HAP-1 (cell line): ENCODE results near the gene ATG12.
A peak's percentile ranks its signal among the peaks of the same experiment; 100 is the strongest.
"Not testable (repeated sequence)": the region's sequence is repeated elsewhere in the genome, so short reads cannot be mapped to it uniquely, and the experiment has no call there.

ENCODE experiments used
- DNase-seq, 2 experiments: peaks; one replicate each; pipeline ENCODE4 v3.0.0-alpha.2; 2016 to 2020; ENCODE audit warnings: low spot score in 2 of 2
- H3K27me3 ChIP-seq: fragments of 250-450 bp; sonication (Bioruptor Pico); 2 replicates; pipeline ENCODE4 v1.5.1; 2020; ENCODE audit warnings: low read depth, mild to moderate bottlenecking, moderate library complexity
- H3K36me3 ChIP-seq: fragments of 250-450 bp; sonication (Bioruptor Pico); replicated peaks from 2 replicates; pipeline ENCODE4 v1.5.1; 2020; ENCODE audit warnings: mild to moderate bottlenecking
- H3K4me1 ChIP-seq: fragments of 250-450 bp; sonication (Bioruptor Pico); 2 replicates; pipeline ENCODE4 v1.5.1; 2020; ENCODE audit warnings: mild to moderate bottlenecking
- H3K4me3 ChIP-seq: fragments of 250-450 bp; sonication (Bioruptor Pico); 2 replicates; pipeline ENCODE4 v1.5.1; 2020; ENCODE audit warnings: mild to moderate bottlenecking, moderate library complexity
- H3K9me3 ChIP-seq: fragments of 250-450 bp; sonication (Bioruptor Pico); 2 replicates; pipeline ENCODE4 v1.5.1; 2020; ENCODE audit warnings: mild to moderate bottlenecking, moderate library complexity
- in situ Hi-C: fragments of 300-500 bp; cut with MboI; formaldehyde crosslinking; loops from 3 replicates; pipeline ENCODE4 v1.14.3; 2020; ENCODE audit warnings: low sequenced_read_pairs, inconsistent platforms, mixed read lengths

ATG12 gene

GRCh38 chr5:115831163-115831768 is 10.1 kb downstream of the ATG12 start:
- no peaks in the 10 kb centered on the region for H3K27me3 ChIP-seq
- H3K36me3 ChIP-seq, result peaks cover 34% of the 10 kb centered on the region
- in situ Hi-C loops, result loop anchor here (25.0 kb wide), 1 partner anchor 231 kb away; no protein-coding TSS in a partner anchor
- H3K4me3 ChIP-seq, result no peak overlapping the region
- no peaks in the 10 kb centered on the region for H3K4me1 ChIP-seq
- peak in 1 of 2 experiments; percentile 41 for DNase-seq
- H3K9me3 ChIP-seq, result no peaks in the 10 kb centered on the region

GRCh38 chr5:115829913-115830312 is 11.5 kb downstream of the ATG12 start:
- no peak for DNase-seq
- H3K4me3 ChIP-seq, result no peak overlapping the region
- H3K9me3 ChIP-seq, result no peaks in the 10 kb centered on the region
- H3K36me3 ChIP-seq, result peaks cover 29% of the 10 kb centered on the region
- no peaks in the 10 kb centered on the region for H3K4me1 ChIP-seq
- H3K27me3 ChIP-seq, result no peaks in the 10 kb centered on the region
- in situ Hi-C loops, result loop anchor here (25.0 kb wide), 1 partner anchor 232 kb away; no protein-coding TSS in a partner anchor

GRCh38 chr5:115825948-115826347 is 15.4 kb downstream of the ATG12 start:
- no peaks in the 10 kb centered on the region for H3K9me3 ChIP-seq
- no peak overlapping the region for H3K4me3 ChIP-seq
- in situ Hi-C loops, result loop anchor here (25.0 kb wide), 1 partner anchor 236 kb away; no protein-coding TSS in a partner anchor
- peaks cover 16% of the 10 kb centered on the region for H3K36me3 ChIP-seq
- H3K27me3 ChIP-seq, result no peaks in the 10 kb centered on the region
- no peak for DNase-seq
- H3K4me1 ChIP-seq, result no peaks in the 10 kb centered on the region

- not testable (repeated sequence) for H3K4me3 ChIP-seq, DNase-seq, H3K9me3 ChIP-seq, H3K4me1 ChIP-seq, H3K27me3 ChIP-seq
- in situ Hi-C loops, result loop anchor here (25.0 kb wide), 2 partner anchors 237 to 513 kb away; no protein-coding TSS in a partner anchor
- peaks cover 14% of the 10 kb centered on the region for H3K36me3 ChIP-seq
Measured at GRCh38 chr5:115824983-115825382, 16.4 kb downstream of the ATG12 start.

GRCh38 chr5:115820846-115821245 is 20.5 kb downstream of the ATG12 start:
- Histone ChIP-seq H3K4me3 (no peak overlapping the region), H3K9me3 (no peaks in the 10 kb centered on the region), H3K4me1 (0 out of 2 replicates have a peak, but pooled peaks cover 6% of the 10 kb centered on the region), H3K36me3 (no peaks in the 10 kb centered on the region), H3K27me3 (no peaks in the 10 kb centered on the region)
- no peak for DNase-seq
- in situ Hi-C loops, result loop anchor here (25.0 kb wide), 1 partner anchor 509 kb away; no protein-coding TSS in a partner anchor

- in situ Hi-C loops, result loop anchor here (25.0 kb wide), 1 partner anchor 507 kb away; no protein-coding TSS in a partner anchor
- no peaks in the 10 kb centered on the region for H3K36me3 ChIP-seq
- DNase-seq, result no peak
- no peaks in the 10 kb centered on the region for H3K9me3 ChIP-seq
- H3K4me3 ChIP-seq, result no peak overlapping the region
- peaks cover 18% of the 10 kb centered on the region for H3K4me1 ChIP-seq
- no peaks in the 10 kb centered on the region for H3K27me3 ChIP-seq
Measured at GRCh38 chr5:115818821-115819220, 22.5 kb downstream of the ATG12 start.

GRCh38 chr5:115817386-115817785 is 24.0 kb downstream of the ATG12 start:
- in situ Hi-C loops, result loop anchor here (25.0 kb wide), 1 partner anchor 505 kb away; no protein-coding TSS in a partner anchor
- no peaks in the 10 kb centered on the region for H3K9me3 ChIP-seq
- DNase-seq, result no peak

GRCh38 chr5:115816226-115817081 is 24.9 kb downstream of the ATG12 start, which contains the start of gene CDO1:
Gene CDO1 (minus strand): TSS chr5:115816659. CDS start chr5:115816397, 262 bp downstream.
- DNase-seq, result peak; percentile 44 to 79
- H3K36me3 ChIP-seq, result no peaks in the 10 kb centered on the region
- no peaks in the 10 kb centered on the region for H3K9me3 ChIP-seq
- H3K4me3 ChIP-seq, result peak within 1 kb of the TSS; percentile 57
- peaks cover 18% of the 10 kb centered on the region for H3K4me1 ChIP-seq
- in situ Hi-C loops, result loop anchor here (25.0 kb wide), 1 partner anchor 504 kb away; no protein-coding TSS in a partner anchor
- H3K27me3 ChIP-seq, result no peaks in the 10 kb centered on the region

More at GRCh38 chr5:115817386-115817785, 24.0 kb downstream of the ATG12 start:
- no peaks in the 10 kb centered on the region for H3K27me3 ChIP-seq
- H3K36me3 ChIP-seq, result no peaks in the 10 kb centered on the region
- H3K4me3 ChIP-seq, result no peak overlapping the region
- peaks cover 18% of the 10 kb centered on the region for H3K4me1 ChIP-seq

GRCh38 chr5:115815693-115816225 is 25.6 kb downstream of the ATG12 start:
- H3K9me3 ChIP-seq, result no peaks in the 10 kb centered on the region
- H3K27me3 ChIP-seq, result no peaks in the 10 kb centered on the region
- H3K4me1 ChIP-seq, result peaks cover 18% of the 10 kb centered on the region
- H3K4me3 ChIP-seq, result peak overlapping the region; percentile 57
- in situ Hi-C loops, result loop anchor here (25.0 kb wide), 1 partner anchor 503 kb away; no protein-coding TSS in a partner anchor
- peak in 1 of 2 experiments; percentile 49 for DNase-seq
- no peaks in the 10 kb centered on the region for H3K36me3 ChIP-seq

GRCh38 chr5:115815006-115815692 is 26.2 kb downstream of the ATG12 start:
- DNase-seq, result peak in 1 of 2 experiments; percentile 34
- Histone ChIP-seq H3K4me1 (peaks cover 18% of the 10 kb centered on the region), H3K9me3 (no peaks in the 10 kb centered on the region), H3K36me3 (no peaks in the 10 kb centered on the region), H3K4me3 (peak overlapping the region; percentile 57), H3K27me3 (no peaks in the 10 kb centered on the region)
- in situ Hi-C loops, result loop anchor here (25.0 kb wide), 1 partner anchor 503 kb away; no protein-coding TSS in a partner anchor

- Histone ChIP-seq H3K9me3 (no peaks in the 10 kb centered on the region), H3K4me1 (peaks cover 18% of the 10 kb centered on the region), H3K27me3 (no peaks in the 10 kb centered on the region), H3K4me3 (no peak overlapping the region), H3K36me3 (no peaks in the 10 kb centered on the region)
- in situ Hi-C loops, result loop anchor here (25.0 kb wide), 1 partner anchor 501 kb away; no protein-coding TSS in a partner anchor
- DNase-seq, result no peak
Measured at GRCh38 chr5:115813719-115814118, 27.6 kb downstream of the ATG12 start.

- DNase-seq, result no peak
- H3K36me3 ChIP-seq, result no peaks in the 10 kb centered on the region
- in situ Hi-C loops, result loop anchor here (25.0 kb wide), 1 partner anchor 500 kb away; no protein-coding TSS in a partner anchor
- no peaks in the 10 kb centered on the region for H3K27me3 ChIP-seq
- H3K9me3 ChIP-seq, result no peaks in the 10 kb centered on the region
- H3K4me1 ChIP-seq, result peaks cover 16% of the 10 kb centered on the region
- H3K4me3 ChIP-seq, result no peak overlapping the region
Measured at GRCh38 chr5:115812372-115812771, 29.0 kb downstream of the ATG12 start.

- peaks cover 11% of the 10 kb centered on the region for H3K4me1 ChIP-seq
- in situ Hi-C loops, result loop anchor here (25.0 kb wide), 1 partner anchor 499 kb away; no protein-coding TSS in a partner anchor
Measured at GRCh38 chr5:115811406-115811805, 30.0 kb downstream of the ATG12 start.

More at GRCh38 chr5:115811406-115811805, 30.0 kb downstream of the ATG12 start:
- DNase-seq, result no peak
- no peaks in the 10 kb centered on the region for H3K36me3 ChIP-seq
- H3K4me3 ChIP-seq, result no peak overlapping the region
- H3K9me3 ChIP-seq, result no peaks in the 10 kb centered on the region
- no peaks in the 10 kb centered on the region for H3K27me3 ChIP-seq
